Activated T-cell treated with anti-CD3 and anti-CD28 coated beads, Interleukin-2, amount 50 U/mL, for 72 hours (primary cell): ENCODE data around the gene MAP3K6. TPM values are rescaled to one million over a fixed set of nuclear protein-coding genes. Genes with fewer than 3 reads are reported as not detected.
"Not testable (repeated sequence)": the region's sequence is repeated elsewhere in the genome, so short reads cannot be mapped to it uniquely, and the experiment has no call there.

Experiments used
- ATAC-seq, 2 donors: fragments of 150-1000 bp; cut with Tn5 transposase; replicated peaks in 1 of 2; 2 replicates each; pipeline ENCODE4 v1.10.0; 2021; ENCODE audit warnings: moderate library complexity in 2 of 2, mild to moderate bottlenecking in 1 of 2
- DNase-seq, 2 donors: peaks; one replicate each; pipeline ENCODE4 v3.0.0; 2021 to 2022; ENCODE audit warnings: mixed read lengths in 1 of 2
- H3K27ac Mint-ChIP-seq: one replicate; pipeline ENCODE4 v1.8.0; 2022; ENCODE audit warnings: mild to moderate bottlenecking, moderate library complexity, mixed read lengths
- H3K27me3 Mint-ChIP-seq: one replicate; pipeline ENCODE4 v1.8.0; 2022; ENCODE audit warnings: low read depth, mixed read lengths
- H3K36me3 Mint-ChIP-seq, 2 donors: one replicate each; pipeline ENCODE4 v1.8.0; 2022; ENCODE audit warnings: mixed read lengths in 2 of 2, mild to moderate bottlenecking in 1 of 2; ENCODE audit not compliant: insufficient read depth in 2 of 2
- H3K4me1 Mint-ChIP-seq: one replicate; pipeline ENCODE4 v1.8.0; 2022; ENCODE audit warnings: low read depth, mixed read lengths
- H3K4me3 Mint-ChIP-seq, 2 donors: one replicate each; pipeline ENCODE4 v1.8.0; 2022; ENCODE audit warnings: mild to moderate bottlenecking in 2 of 2, mixed read lengths in 2 of 2, moderate library complexity in 2 of 2
- H3K9me3 Mint-ChIP-seq, 2 donors: one replicate each; pipeline ENCODE4 v1.8.0; 2022; ENCODE audit warnings: mixed read lengths in 2 of 2
- total RNA-seq, 2 donors: library from RNA; stranded (reverse); gene quantifications; one replicate each; pipeline ENCODE4 v1.2.3, GENCODE V29; 2022

Gene MAP3K6
- total RNA-seq = 10 to 100 TPM in 1 of 2 donors, 1 to 10 TPM in 1; 8.3 to 10.4 TPM

- Mint-ChIP-seq H3K27me3 (no peaks in the 10 kb centered on the region), H3K27ac (peak within 1 kb of the TSS; percentile 68), H3K4me1 (peaks cover 34% of the 10 kb centered on the region), H3K36me3 (no peaks in the 10 kb centered on the region), H3K4me3 (peak within 1 kb of the TSS; percentile 95 to 96), H3K9me3 (no peaks in the 10 kb centered on the region)
- DNase-seq (peak; percentile 64 to 73), ATAC-seq (peak; percentile 56 to 59)
These were observed at the start of gene MAP3K6 for GRCh38 chr1:27366411-27367159. Gene MAP3K6, minus strand, starts transcription at chr1:27366961. Its CDS starts 364 bp downstream, at chr1:27366597.

DNA sequence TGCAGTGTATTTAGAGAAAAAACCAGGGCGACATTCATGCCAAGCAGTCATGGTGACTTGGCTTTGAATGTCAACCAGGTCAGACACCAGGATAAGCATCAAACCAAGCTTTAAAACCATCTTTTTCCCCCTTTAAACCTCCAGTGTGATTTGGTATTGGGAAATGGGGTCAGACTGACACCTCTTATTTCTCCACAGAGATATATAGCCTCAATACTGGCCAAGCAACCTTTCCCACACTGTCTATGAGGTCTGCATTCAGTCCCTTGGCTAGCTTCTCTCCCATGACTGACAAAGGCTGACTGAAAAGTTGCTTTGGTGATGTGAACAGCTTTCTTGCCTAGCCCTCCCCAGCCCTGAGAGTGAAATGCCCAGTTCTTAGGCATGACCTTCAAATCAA, 47.3 kb upstream of the MAP3K6 start:
- H3K9me3 Mint-ChIP-seq = no peaks in the 10 kb centered on the region
- H3K27ac Mint-ChIP-seq = no peak overlapping the region
- H3K4me1 Mint-ChIP-seq = peaks cover 30% of the 10 kb centered on the region
- ATAC-seq = no peak
- no peaks in the 10 kb centered on the region for H3K27me3 Mint-ChIP-seq
- no peak overlapping the region for H3K4me3 Mint-ChIP-seq
- peaks cover 13 to 36% of the 10 kb centered on the region in 2 donors for H3K36me3 Mint-ChIP-seq
- no peak for DNase-seq

DNA sequence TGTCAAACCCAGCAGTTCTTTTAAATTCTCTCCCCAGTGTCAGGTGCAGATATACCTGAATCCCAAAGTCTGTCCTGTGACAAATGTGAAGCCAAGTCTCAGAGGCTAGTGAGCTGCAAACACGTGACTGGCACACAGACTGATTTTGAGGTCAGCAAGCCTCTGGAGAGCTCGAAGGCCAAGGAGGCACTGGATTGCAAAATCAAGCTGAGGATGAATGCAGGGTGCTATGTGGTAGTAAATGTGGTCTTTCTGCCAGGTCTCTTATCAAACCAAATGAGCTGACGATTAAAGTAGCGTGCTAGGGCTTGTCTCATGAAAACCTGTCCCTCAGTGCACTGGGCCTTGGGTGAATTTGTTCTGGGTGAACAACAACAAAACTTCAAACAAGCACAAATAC, 46.2 kb upstream of the MAP3K6 start:
- no peak overlapping the region for H3K27ac Mint-ChIP-seq
- ATAC-seq = no peak
- peaks cover 13 to 42% of the 10 kb centered on the region in 2 donors for H3K36me3 Mint-ChIP-seq
- no peaks in the 10 kb centered on the region for H3K9me3 Mint-ChIP-seq
- no peak overlapping the region for H3K4me3 Mint-ChIP-seq
- H3K4me1 Mint-ChIP-seq = peaks cover 19% of the 10 kb centered on the region
- H3K27me3 Mint-ChIP-seq = no peaks in the 10 kb centered on the region
- no peak for DNase-seq

GRCh38 chr1:27412502-27412901, 45.7 kb upstream of the MAP3K6 start:
- H3K9me3 Mint-ChIP-seq = no peaks in the 10 kb centered on the region
- DNase-seq (no peak), ATAC-seq (no peak)
- no peaks in the 10 kb centered on the region for H3K27me3 Mint-ChIP-seq
- H3K4me1 Mint-ChIP-seq = peaks cover 14% of the 10 kb centered on the region
- peaks cover 15 to 42% of the 10 kb centered on the region in 2 donors for H3K36me3 Mint-ChIP-seq
- H3K27ac Mint-ChIP-seq = peak overlapping the region; percentile 79
- H3K4me3 Mint-ChIP-seq = no peak overlapping the region

DNA sequence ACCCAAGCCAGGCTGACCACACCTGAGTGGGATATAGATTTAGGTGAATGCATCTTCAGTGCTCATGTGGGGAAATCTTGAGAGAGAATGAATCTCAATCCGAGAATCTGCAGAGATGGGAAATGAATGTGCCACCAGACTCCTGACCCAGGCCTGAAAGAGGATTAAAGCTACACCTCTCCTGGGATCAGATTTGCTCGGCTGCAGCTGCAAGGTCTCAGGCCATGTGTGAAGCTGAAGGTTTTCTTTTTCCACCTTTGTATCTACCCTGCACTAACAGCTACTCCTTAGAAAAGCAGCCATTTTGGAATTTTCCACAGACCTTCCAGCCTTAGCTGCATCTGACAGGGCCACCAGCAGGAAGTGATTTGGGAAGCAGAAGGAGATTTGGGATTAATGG, 43.9 kb upstream of the MAP3K6 start:
- no peak overlapping the region for H3K4me3 Mint-ChIP-seq
- DNase-seq (no peak), ATAC-seq (no peak)
- peaks cover 13 to 30% of the 10 kb centered on the region in 2 donors for H3K36me3 Mint-ChIP-seq
- H3K27me3 Mint-ChIP-seq = no peaks in the 10 kb centered on the region
- H3K27ac Mint-ChIP-seq = peak overlapping the region; percentile 1
- H3K4me1 Mint-ChIP-seq = no peaks in the 10 kb centered on the region
- no peaks in the 10 kb centered on the region for H3K9me3 Mint-ChIP-seq

- H3K27me3 Mint-ChIP-seq = no peaks in the 10 kb centered on the region
These were observed 42.9 kb upstream of the MAP3K6 start for GRCh38 chr1:27409669-27410068.

GRCh38 chr1:27408151-27408550, 41.4 kb upstream of the MAP3K6 start:
- no peaks in the 10 kb centered on the region for H3K27me3 Mint-ChIP-seq
- ATAC-seq (no peak), DNase-seq (no peak)
- H3K4me1 Mint-ChIP-seq = peaks cover 13% of the 10 kb centered on the region
- H3K4me3 Mint-ChIP-seq = no peak overlapping the region
- no peaks in the 10 kb centered on the region for H3K9me3 Mint-ChIP-seq
- H3K36me3 Mint-ChIP-seq = peaks cover 11 to 20% of the 10 kb centered on the region in 2 donors
- H3K27ac Mint-ChIP-seq = no peak overlapping the region

More at GRCh38 chr1:27409669-27410068, 42.9 kb upstream of the MAP3K6 start:
- Mint-ChIP-seq H3K36me3 (peaks cover 11 to 23% of the 10 kb centered on the region in 2 donors), H3K9me3 (no peaks in the 10 kb centered on the region), H3K4me1 (no peaks in the 10 kb centered on the region), H3K4me3 (no peak overlapping the region), H3K27ac (no peak overlapping the region)
- DNase-seq (no peak), ATAC-seq (no peak)

DNA sequence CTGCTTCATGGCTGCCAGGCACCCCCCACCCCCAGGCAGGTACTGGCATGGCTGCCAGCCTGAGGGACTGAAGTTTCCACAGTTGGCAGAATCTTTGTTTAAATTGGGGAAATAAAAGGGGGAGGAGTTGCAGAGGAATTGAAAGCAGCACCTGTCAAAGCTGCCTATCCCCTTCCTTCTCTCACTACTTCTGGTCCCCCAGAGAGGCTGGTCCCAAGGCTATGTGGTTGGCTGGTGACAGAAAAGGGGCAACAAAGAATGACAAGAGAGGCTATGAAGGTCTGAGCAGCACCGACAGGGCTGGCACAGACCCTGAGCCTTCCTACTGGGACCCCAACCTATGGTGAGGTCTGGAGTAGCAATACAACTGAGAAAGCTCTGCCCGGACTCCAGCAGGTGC, 40.0 kb upstream of the MAP3K6 start:
- peaks cover 9 to 13% of the 10 kb centered on the region in 2 donors for H3K36me3 Mint-ChIP-seq
- H3K9me3 Mint-ChIP-seq, H3K27me3 Mint-ChIP-seq: not testable (repeated sequence)

DNA sequence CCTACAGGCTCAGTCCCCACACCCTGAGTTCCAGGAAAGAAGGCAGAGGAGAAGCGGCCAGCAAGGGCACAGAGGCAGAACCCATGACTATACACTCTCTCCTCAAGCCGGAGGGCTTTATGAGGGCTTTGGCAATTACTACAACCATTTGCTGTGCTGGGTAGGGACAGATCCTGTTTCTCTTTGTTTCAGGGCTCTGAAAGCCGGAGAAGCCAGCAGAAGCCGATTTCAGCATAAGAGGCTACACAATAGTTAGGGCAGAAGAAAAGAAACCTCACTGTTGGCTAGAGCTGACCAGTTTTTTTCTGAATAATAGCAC, 39.6 kb upstream of the MAP3K6 start:
- Mint-ChIP-seq H3K4me3 (no peak overlapping the region), H3K9me3 (no peaks in the 10 kb centered on the region), H3K36me3 (peaks cover 8 to 13% of the 10 kb centered on the region in 2 donors), H3K27ac (no peak overlapping the region), H3K27me3 (no peaks in the 10 kb centered on the region), H3K4me1 (peaks cover 16% of the 10 kb centered on the region)
- ATAC-seq = no peak
- DNase-seq = no peak

More for the DNA sequence above, 40.0 kb upstream of the MAP3K6 start:
- not testable (repeated sequence) for H3K27ac Mint-ChIP-seq, DNase-seq, ATAC-seq, H3K4me3 Mint-ChIP-seq
- peaks cover 16% of the 10 kb centered on the region for H3K4me1 Mint-ChIP-seq

DNA sequence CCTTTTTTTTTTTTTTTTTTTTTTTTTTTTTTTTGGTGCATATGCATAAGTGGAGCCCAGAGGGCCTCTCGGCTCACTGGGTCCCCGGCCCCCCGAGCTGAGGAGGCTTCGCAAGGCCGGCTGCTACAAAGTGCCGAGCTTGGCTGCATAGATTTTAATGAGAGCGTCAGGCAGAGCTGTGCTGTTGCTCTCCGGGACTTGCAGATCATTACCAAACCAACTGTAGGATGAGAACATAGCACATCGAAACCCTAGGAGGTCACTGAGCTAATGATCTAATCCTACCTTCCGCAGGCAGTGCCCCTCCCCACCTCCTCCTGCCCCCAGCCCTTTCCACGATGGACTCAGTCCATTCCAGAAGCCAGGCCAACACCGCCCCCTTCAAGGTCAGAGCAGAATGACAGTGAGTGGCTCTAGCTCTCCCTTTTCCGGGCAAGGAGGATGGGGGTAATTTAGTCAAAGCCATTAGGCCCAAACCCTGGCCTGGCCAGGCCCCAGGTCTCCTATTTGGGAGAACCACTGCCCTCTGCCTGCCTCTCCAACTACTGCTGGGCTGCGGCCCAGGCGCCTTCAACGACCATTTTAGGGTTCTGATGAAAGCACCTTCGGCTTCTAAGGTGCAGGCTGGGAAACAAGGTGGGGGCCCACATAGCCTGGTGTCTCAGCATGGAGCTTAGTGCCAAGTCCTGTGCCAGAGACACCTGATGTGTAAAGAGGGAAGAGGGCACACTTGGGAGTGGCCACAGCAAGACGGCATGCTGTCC, 39.0 kb upstream of the MAP3K6 start:
- peaks cover 16% of the 10 kb centered on the region for H3K4me1 Mint-ChIP-seq
- H3K4me3 Mint-ChIP-seq, ATAC-seq, H3K27ac Mint-ChIP-seq, DNase-seq, H3K27me3 Mint-ChIP-seq, H3K36me3 Mint-ChIP-seq, H3K9me3 Mint-ChIP-seq: not testable (repeated sequence)

GRCh38 chr1:27405074-27405473, 38.3 kb upstream of the MAP3K6 start:
- Mint-ChIP-seq H3K36me3 (peaks cover 5 to 8% of the 10 kb centered on the region in 2 donors), H3K27ac (no peak overlapping the region), H3K4me3 (no peak overlapping the region), H3K9me3 (no peaks in the 10 kb centered on the region), H3K4me1 (peaks cover 16% of the 10 kb centered on the region), H3K27me3 (no peaks in the 10 kb centered on the region)
- ATAC-seq = no peak
- no peak for DNase-seq

DNA sequence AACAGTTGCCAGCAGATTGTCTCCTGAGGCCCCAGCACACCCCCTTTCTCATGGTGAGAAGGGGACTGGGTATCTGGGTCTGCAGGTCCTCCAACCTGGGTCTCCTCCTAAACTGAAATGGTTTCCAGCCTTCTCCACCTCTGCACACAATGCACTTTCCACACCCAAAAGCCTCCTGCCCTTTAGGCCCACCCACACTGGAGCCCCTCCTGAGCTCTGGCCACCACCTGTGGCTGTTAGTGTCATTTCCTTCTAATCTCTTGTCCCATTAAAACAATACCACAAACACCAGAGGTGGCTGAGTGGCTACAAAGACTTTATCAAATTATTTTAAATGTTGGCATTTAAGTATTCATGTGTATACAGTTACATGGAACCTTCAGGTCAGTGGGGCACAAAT, 37.2 kb upstream of the MAP3K6 start:
- no peaks in the 10 kb centered on the region for H3K27me3 Mint-ChIP-seq
- H3K4me1 Mint-ChIP-seq = peaks cover 16% of the 10 kb centered on the region
- DNase-seq = no peak
- H3K27ac Mint-ChIP-seq = peak overlapping the region; percentile 66
- no peaks in the 10 kb centered on the region for H3K9me3 Mint-ChIP-seq
- peak overlapping the region; percentile 37 to 56 for H3K4me3 Mint-ChIP-seq
- ATAC-seq = no peak
- peaks cover 4 to 5% of the 10 kb centered on the region in 2 donors for H3K36me3 Mint-ChIP-seq

DNA sequence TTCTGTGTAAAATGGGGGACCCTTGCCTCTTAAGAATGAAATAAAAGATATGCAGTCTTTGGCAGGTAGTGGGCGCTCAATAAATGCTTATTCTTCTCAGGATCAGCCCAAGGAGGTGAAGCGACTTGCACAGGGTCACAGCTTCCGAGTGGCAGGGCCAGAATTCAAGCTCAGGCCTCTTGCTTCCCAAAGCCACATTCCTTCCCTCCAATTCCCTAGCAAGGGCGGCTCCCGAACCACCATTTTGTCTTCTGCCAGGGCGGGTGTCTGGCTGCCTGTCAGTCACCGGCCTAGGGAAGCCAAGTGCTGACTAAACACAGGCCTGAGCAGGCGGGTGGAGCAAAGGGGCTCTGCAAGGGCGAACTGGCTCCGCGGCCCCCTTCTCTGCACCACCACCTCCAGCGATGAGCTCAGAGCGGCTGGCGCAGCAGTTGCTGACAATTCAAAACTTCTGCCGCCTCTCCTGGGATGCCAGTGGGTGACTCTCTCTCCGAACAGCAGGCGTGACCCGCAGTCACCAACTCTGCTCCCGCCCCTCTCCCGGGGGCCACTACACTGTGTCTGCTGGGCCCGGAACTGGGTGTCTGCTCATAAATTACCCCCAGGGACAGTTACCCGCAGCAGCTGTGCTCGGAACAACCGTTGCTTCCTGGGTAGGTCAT, 36.4 kb upstream of the MAP3K6 start:
- Mint-ChIP-seq H3K27me3 (no peaks in the 10 kb centered on the region), H3K4me3 (peak overlapping the region; percentile 56 to 60), H3K27ac (peak overlapping the region; percentile 63), H3K36me3 (peaks cover 0 to 5% of the 10 kb centered on the region in 2 donors), H3K9me3 (no peaks in the 10 kb centered on the region), H3K4me1 (peaks cover 16% of the 10 kb centered on the region)
- ATAC-seq (peak; percentile 73 to 77), DNase-seq (peak; percentile 47 to 57)
